IMR-90 (cell line): ENCODE measurements around the gene GLIPR1.
"Not testable (repeated sequence)": the region's sequence is repeated elsewhere in the genome, so short reads cannot be mapped to it uniquely, and the experiment has no call there.

Experiments
- BHLHE40 ChIP-seq: fragments of 150-350 bp; IDR thresholded peaks from 2 replicates; pipeline ENCODE4 v1.6.1; 2016; ENCODE audit warnings: mild to moderate bottlenecking, low read depth, low read length
- MAZ ChIP-seq: IDR thresholded peaks from 2 replicates; pipeline ENCODE4 v1.6.1; 2012; ENCODE audit warnings: low read depth, mild to moderate bottlenecking, low read length, improper control_type of control experiment, moderate library complexity, borderline replicate concordance
- POLR2A ChIP-seq: IDR thresholded peaks from 2 replicates; pipeline ENCODE4 v1.6.1; 2012; ENCODE audit warnings: mild to moderate bottlenecking, low read depth, low read length
- TF ChIP-seq, protein P1 (sequence below): conservative IDR thresholded peaks from 2 replicates; pipeline ENCODE4 v1.5.1; 2012; ENCODE audit warnings: mild to moderate bottlenecking, low read depth, low read length, improper control_type of control experiment
- TF ChIP-seq, protein P2 (sequence below): fragments of 150-350 bp; IDR thresholded peaks from 2 replicates; pipeline ENCODE4 v1.6.1; 2017; ENCODE audit warnings: mild to moderate bottlenecking, antibody characterized with exemption, low read length, low read depth

DNA sequence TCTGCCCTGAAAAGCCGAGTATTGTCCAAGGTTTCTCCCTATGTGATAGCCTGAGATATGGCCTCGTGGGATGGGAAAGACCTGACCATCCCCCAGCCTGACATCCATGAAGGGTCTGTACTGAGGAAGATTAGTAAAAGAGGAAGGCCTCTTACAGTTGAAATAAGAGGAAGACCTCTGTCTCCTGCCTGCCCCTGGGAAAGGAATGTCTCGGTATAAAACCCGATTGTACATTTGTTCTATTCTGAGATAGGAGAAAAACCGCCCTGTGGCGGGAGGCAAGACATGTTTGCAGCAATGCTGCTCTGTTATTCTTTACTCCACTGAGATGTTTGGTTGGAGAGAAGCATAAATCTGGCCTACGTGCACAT, 35.4 kb upstream of the GLIPR1 start:
- TF ChIP-seq POLR2A, BHLHE40, MAZ: not testable (repeated sequence)
- TF ChIP-seq, protein P1, sequence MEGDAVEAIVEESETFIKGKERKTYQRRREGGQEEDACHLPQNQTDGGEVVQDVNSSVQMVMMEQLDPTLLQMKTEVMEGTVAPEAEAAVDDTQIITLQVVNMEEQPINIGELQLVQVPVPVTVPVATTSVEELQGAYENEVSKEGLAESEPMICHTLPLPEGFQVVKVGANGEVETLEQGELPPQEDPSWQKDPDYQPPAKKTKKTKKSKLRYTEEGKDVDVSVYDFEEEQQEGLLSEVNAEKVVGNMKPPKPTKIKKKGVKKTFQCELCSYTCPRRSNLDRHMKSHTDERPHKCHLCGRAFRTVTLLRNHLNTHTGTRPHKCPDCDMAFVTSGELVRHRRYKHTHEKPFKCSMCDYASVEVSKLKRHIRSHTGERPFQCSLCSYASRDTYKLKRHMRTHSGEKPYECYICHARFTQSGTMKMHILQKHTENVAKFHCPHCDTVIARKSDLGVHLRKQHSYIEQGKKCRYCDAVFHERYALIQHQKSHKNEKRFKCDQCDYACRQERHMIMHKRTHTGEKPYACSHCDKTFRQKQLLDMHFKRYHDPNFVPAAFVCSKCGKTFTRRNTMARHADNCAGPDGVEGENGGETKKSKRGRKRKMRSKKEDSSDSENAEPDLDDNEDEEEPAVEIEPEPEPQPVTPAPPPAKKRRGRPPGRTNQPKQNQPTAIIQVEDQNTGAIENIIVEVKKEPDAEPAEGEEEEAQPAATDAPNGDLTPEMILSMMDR: not testable (repeated sequence)
- TF ChIP-seq, protein P2, sequence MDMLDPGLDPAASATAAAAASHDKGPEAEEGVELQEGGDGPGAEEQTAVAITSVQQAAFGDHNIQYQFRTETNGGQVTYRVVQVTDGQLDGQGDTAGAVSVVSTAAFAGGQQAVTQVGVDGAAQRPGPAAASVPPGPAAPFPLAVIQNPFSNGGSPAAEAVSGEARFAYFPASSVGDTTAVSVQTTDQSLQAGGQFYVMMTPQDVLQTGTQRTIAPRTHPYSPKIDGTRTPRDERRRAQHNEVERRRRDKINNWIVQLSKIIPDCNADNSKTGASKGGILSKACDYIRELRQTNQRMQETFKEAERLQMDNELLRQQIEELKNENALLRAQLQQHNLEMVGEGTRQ: not testable (repeated sequence)
